HCT116 (cell line): Measurements from ENCODE around the gene AVP. TPM values are rescaled to one million over a fixed set of nuclear protein-coding genes. Genes with fewer than 3 reads are reported as not detected.

Experiments
- ATAC-seq: fragments of 200-7000 bp; cut with Tn5 transposase; 2 replicates; pipeline ENCODE4 v1.9.1; 2020; ENCODE audit warnings: mild to moderate bottlenecking, moderate library complexity
- BruUV-seq: library from RNA; stranded (reverse); fragments of 400-500 nt; replicated peaks from 2 replicates; lab custom pipeline; 2021; lab: Mats Ljungman, UMichigan
- CTCF ChIA-PET: fragments of 300-600 bp; sonication (Branson Sonifier 250); formaldehyde crosslinking; loops from one replicate; lab custom pipeline; 2021; ENCODE audit warnings: antibody characterized with exemption; lab: Charles Lee
- POLR2A ChIA-PET: fragments of 300-600, 350-600 bp; sonication (Branson Sonifier 250); formaldehyde crosslinking; loops from one replicate; lab custom pipeline; 2021; ENCODE audit warnings: antibody characterized with exemption; lab: Charles Lee
- RAD21 ChIA-PET, 2 experiments: fragments of 300-600 bp; sonication (Branson Sonifier 250); formaldehyde crosslinking; loops; one replicate each; lab custom pipeline; 2023; ENCODE audit warnings: low total read pairs in 2 of 2; ENCODE audit not compliant: uncharacterized antibody in 2 of 2, unreplicated experiment in 2 of 2, low non-redundant PET in 1 of 2; lab: Charles Lee
- DNase-seq: peaks from one replicate; pipeline ENCODE4 v3.0.0-alpha.2; 2010; ENCODE audit warnings: low read depth, low spot score
- H2AFZ ChIP-seq: fragments of 200-600 bp; shearing (Covaris generic), sonication (generic); 2 replicates; pipeline ENCODE4 v1.6.1; 2017; ENCODE audit warnings: low read depth, mixed run types, mixed read lengths, antibody characterized with exemption, low read length; ENCODE audit not compliant: poor library complexity, severe bottlenecking
- H3K27ac ChIP-seq: 2 replicates; pipeline ENCODE4 v1.5.1; 2012; ENCODE audit warnings: low read depth, low read length
- H3K27me3 ChIP-seq: fragments of 200-600 bp; sonication (generic); 2 replicates; pipeline ENCODE4 v1.6.1; 2016; ENCODE audit warnings: mixed run types, low read length, mixed read lengths; ENCODE audit not compliant: insufficient read depth
- H3K36me3 ChIP-seq, 2 experiments: fragments of 200-500 bp in 1 of 2; fragments of 200-600 bp in 1 of 2; sonication (Bioruptor generic) in 1 of 2; sonication (generic) in 1 of 2; 2 replicates each; pipeline versions ENCODE4 v1.5.1 to v1.6.1; 2014 to 2016; ENCODE audit warnings: low read length in 2 of 2, inconsistent platforms in 1 of 2, mixed read lengths in 1 of 2, mixed run types in 1 of 2; ENCODE audit not compliant: insufficient read depth in 2 of 2, control insufficient read depth in 1 of 2
- H3K4me1 ChIP-seq, 2 experiments: fragments of 200-600 bp in 1 of 2; sonication (generic) in 1 of 2; 2 replicates each; pipeline versions ENCODE4 v1.5.1 to v1.6.1; 2012 to 2017; ENCODE audit warnings: low read length in 2 of 2, inconsistent platforms in 1 of 2, mild to moderate bottlenecking in 1 of 2, mixed read lengths in 1 of 2, mixed run types in 1 of 2, moderate library complexity in 1 of 2; ENCODE audit not compliant: insufficient read depth in 2 of 2, control insufficient read depth in 1 of 2
- H3K4me2 ChIP-seq: fragments of 200-600 bp; sonication (generic); 2 replicates; pipeline ENCODE4 v1.6.1; 2017; ENCODE audit warnings: mixed run types, low read length, mixed read lengths
- H3K4me3 ChIP-seq, 2 experiments: fragments of 200-600 bp in 1 of 2; sonication (generic) in 1 of 2; replicated peaks in 1 of 2; 2 replicates each; pipeline ENCODE4 v1.5.1; 2011 to 2016; ENCODE audit warnings: low read length in 2 of 2, control low read depth in 1 of 2, low read depth in 1 of 2, mild to moderate bottlenecking in 1 of 2, mixed read lengths in 1 of 2, mixed run types in 1 of 2
- H3K79me2 ChIP-seq: fragments of 200-600 bp; sonication (generic); 2 replicates; pipeline ENCODE4 v1.6.1; 2017; ENCODE audit warnings: mild to moderate bottlenecking, mixed run types, low read length, moderate library complexity, mixed read lengths; ENCODE audit not compliant: insufficient read depth
- H3K9ac ChIP-seq: fragments of 200-600 bp; sonication (generic); 2 replicates; pipeline ENCODE4 v1.6.1; 2016; ENCODE audit warnings: low read length, mixed read lengths
- H3K9me2 ChIP-seq: fragments of 200-600 bp; sonication (generic), shearing (Covaris generic); 2 replicates; pipeline ENCODE4 v1.6.1; 2017; ENCODE audit warnings: mixed run types, mild to moderate bottlenecking, moderate library complexity; ENCODE audit not compliant: insufficient read depth
- H3K9me3 ChIP-seq, 2 experiments: fragments of 200-500 bp in 1 of 2; fragments of 200-600 bp in 1 of 2; sonication (Bioruptor generic) in 1 of 2; sonication (generic) in 1 of 2; 2 replicates each; pipeline ENCODE4 v1.6.1; 2014 to 2017; ENCODE audit warnings: low read length in 2 of 2, mixed read lengths in 2 of 2, inconsistent platforms in 1 of 2, low read depth in 1 of 2, mild to moderate bottlenecking in 1 of 2, mixed run types in 1 of 2, moderate library complexity in 1 of 2; ENCODE audit not compliant: control insufficient read depth in 1 of 2, insufficient read depth in 1 of 2
- H4K20me1 ChIP-seq: fragments of 200-600 bp; sonication (generic), shearing (Covaris generic); 2 replicates; pipeline ENCODE4 v1.6.1; 2017; ENCODE audit warnings: mixed run types, mild to moderate bottlenecking, moderate library complexity; ENCODE audit not compliant: insufficient read depth
- ATF3 ChIP-seq: IDR thresholded peaks from 2 replicates; pipeline ENCODE4 v1.6.1; 2012
- CBX3 ChIP-seq: IDR thresholded peaks from 2 replicates; pipeline ENCODE4 v1.6.1; 2012; ENCODE audit warnings: low read depth
- CEBPB ChIP-seq: IDR thresholded peaks from 2 replicates; pipeline ENCODE4 v1.6.1; 2012; ENCODE audit warnings: low read depth
- ELF1 ChIP-seq: IDR thresholded peaks from 2 replicates; pipeline ENCODE4 v1.6.1; 2012; ENCODE audit warnings: low read depth, borderline replicate concordance
- EZH2 ChIP-seq: fragments of 200-600 bp; sonication (generic); IDR thresholded peaks from 2 replicates; pipeline ENCODE4 v1.6.1; 2017; ENCODE audit warnings: antibody characterized with exemption, mixed run types
- EZH2phosphoT487 ChIP-seq: fragments of 200-600 bp; IDR thresholded peaks from 2 replicates; pipeline ENCODE4 v1.6.1; 2018; ENCODE audit warnings: antibody characterized with exemption, borderline replicate concordance
- JUND ChIP-seq: IDR thresholded peaks from 2 replicates; pipeline ENCODE4 v1.6.1; 2012
- SIN3A ChIP-seq: IDR thresholded peaks from 2 replicates; pipeline ENCODE4 v1.6.1; 2012; ENCODE audit warnings: low read depth
- SP1 ChIP-seq: IDR thresholded peaks from 2 replicates; pipeline ENCODE4 v1.6.1; 2012; ENCODE audit warnings: low read depth
- TCF7L2 ChIP-seq: IDR thresholded peaks from 2 replicates; pipeline ENCODE4 v1.7.0; 2011; ENCODE audit warnings: borderline replicate concordance, inconsistent platforms; ENCODE audit not compliant: insufficient read depth, insufficient read length; ENCODE audit errors: extremely low read depth
- ZBTB33 ChIP-seq: IDR thresholded peaks from 2 replicates; pipeline ENCODE4 v1.6.1; 2011; ENCODE audit warnings: mild to moderate bottlenecking, low read length, moderate library complexity; ENCODE audit not compliant: insufficient replicate concordance; ENCODE audit errors: extremely low read depth
- ZFX ChIP-seq: fragments of 450-650 bp; IDR thresholded peaks from 2 replicates; pipeline ENCODE4 v1.6.1; 2017
- intact Hi-C: fragments of 100-400 bp; cut with micrococcal nuclease; formaldehyde crosslinking; loops from 2 replicates; pipeline ENCODE4 v1.10.0; 2022
- total RNA-seq: library from RNA; stranded (reverse); gene quantifications from one replicate; pipeline ENCODE4 v1.2.1, GENCODE V29; 2021; ENCODE audit not compliant: unreplicated experiment

The AVP gene
- total RNA-seq, 1 experiment from 2014 or later, result not detected

GRCh38 chr20:3094848-3095629, 10.5 kb upstream of the AVP start (continued):
- TF ChIP-seq ZBTB33 (no peak), ELF1 (no peak), CEBPB (no peak), CBX3 (no peak), TCF7L2 (no peak), SP1 (no peak), ZFX (no peak), JUND (no peak), EZH2phosphoT487 (no peak)

- H3K9me2 ChIP-seq, result no peaks in the 10 kb centered on the region
- POLR2A ChIA-PET, result no interaction called here
- intact Hi-C loops, result no loop called here
These were observed 9.4 kb upstream of the AVP start for GRCh38 chr20:3093861-3094361.

More at GRCh38 chr20:3093861-3094361, 9.4 kb upstream of the AVP start:
- no peak overlapping the region for H3K4me3 ChIP-seq
- no TSS peak for BruUV-seq
- H3K4me2 ChIP-seq, result no peak overlapping the region
- H3K9ac ChIP-seq, result no peak overlapping the region
- H2AFZ ChIP-seq, result no peak overlapping the region
- H3K27ac ChIP-seq, result no peak overlapping the region
- no peaks in the 10 kb centered on the region for H3K9me3 ChIP-seq
- ChIA-PET CTCF (no interaction called here), RAD21 (no interaction called here)
- TF ChIP-seq ATF3, result no peak
- TF ChIP-seq EZH2, result no peak
- TF ChIP-seq JUND, result no peak
- TF ChIP-seq ZBTB33, result no peak
- no peak for TF ChIP-seq SIN3A
- TF ChIP-seq TCF7L2, result no peak
- ATAC-seq (no peak), DNase-seq (no peak)
- H4K20me1 ChIP-seq, result no peaks in the 10 kb centered on the region
- H3K27me3 ChIP-seq, result no peaks in the 10 kb centered on the region
- no peaks in the 10 kb centered on the region for H3K4me1 ChIP-seq
- H3K79me2 ChIP-seq, result no peaks in the 10 kb centered on the region
- H3K36me3 ChIP-seq, result no peaks in the 10 kb centered on the region
